Measurements from ENCODE around the gene ACAT2.
"Not testable (repeated sequence)": the region's sequence is repeated elsewhere in the genome, so short reads cannot be mapped to it uniquely, and the experiment has no call there.

ACAT2 gene

DNA sequence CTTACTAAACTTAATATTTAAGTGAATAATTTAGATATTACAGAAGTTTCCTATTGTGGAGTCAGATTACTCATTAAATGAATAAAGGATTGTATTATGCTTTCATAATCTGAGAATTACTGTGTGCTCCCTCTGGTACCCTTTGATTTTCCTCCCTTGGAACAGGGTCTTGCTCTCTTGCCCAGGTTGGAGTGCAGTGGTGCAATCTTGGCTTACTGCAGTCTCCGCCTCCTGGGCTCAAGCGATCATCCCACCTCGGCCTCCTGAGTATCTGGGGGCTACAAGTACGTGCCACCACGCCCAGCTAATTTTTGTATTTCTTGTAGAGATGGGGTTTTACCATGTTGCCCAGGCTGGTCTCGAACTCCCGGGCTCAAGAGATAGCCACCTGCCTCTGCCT is 24.9 kb upstream of the ACAT2 start:
- no peak overlapping the region for H3K27ac ChIP-seq
- no peak for TF ChIP-seq ZFX (IDR thresholded peaks at IDR 0.05)
- TF ChIP-seq, protein P1, sequence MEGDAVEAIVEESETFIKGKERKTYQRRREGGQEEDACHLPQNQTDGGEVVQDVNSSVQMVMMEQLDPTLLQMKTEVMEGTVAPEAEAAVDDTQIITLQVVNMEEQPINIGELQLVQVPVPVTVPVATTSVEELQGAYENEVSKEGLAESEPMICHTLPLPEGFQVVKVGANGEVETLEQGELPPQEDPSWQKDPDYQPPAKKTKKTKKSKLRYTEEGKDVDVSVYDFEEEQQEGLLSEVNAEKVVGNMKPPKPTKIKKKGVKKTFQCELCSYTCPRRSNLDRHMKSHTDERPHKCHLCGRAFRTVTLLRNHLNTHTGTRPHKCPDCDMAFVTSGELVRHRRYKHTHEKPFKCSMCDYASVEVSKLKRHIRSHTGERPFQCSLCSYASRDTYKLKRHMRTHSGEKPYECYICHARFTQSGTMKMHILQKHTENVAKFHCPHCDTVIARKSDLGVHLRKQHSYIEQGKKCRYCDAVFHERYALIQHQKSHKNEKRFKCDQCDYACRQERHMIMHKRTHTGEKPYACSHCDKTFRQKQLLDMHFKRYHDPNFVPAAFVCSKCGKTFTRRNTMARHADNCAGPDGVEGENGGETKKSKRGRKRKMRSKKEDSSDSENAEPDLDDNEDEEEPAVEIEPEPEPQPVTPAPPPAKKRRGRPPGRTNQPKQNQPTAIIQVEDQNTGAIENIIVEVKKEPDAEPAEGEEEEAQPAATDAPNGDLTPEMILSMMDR (conservative IDR thresholded peaks at IDR 0.05): no peak

DNA sequence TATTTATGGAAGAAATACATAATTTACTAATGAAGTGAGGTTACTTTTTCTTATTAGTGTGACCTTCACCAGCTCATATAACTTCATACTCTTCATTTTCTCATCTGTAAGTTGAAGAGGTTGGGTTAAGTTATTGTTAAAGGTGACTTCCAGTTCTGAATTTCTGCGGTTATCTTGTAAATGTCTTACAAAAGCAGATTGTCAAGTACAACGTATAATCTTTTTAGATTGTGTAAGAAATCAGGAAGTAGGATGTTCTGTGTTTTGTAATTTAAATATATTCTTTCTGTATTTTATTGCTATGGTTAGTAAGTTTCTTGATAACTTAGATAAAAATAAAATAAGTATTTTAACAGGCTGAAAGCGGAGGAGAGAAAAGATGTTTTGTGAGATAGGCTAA is 22.5 kb upstream of the ACAT2 start:
- no peak overlapping the region for H3K27ac ChIP-seq
- TF ChIP-seq, protein P1 (conservative IDR thresholded peaks at IDR 0.05): no peak
- TF ChIP-seq ZFX (IDR thresholded peaks at IDR 0.05): no peak

DNA sequence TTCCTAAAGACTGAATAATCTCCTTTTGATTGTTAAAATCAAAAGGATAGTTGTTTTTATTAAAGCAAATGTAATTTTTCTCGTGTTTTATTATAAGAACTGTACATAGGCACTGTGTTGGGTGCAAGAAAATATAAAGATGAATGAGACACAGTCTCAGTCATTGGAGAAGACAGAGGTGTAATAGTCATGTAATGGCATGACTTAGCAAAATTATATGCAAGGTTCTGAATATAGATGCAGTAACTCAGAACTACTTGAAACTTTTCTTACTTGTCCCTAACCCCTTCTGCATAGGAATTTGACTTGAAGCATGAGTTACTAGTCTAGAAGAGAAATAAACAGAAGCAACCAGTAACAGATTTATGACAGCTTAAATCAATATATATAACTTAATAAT is 19.7 kb upstream of the ACAT2 start:
- TF ChIP-seq, protein P1 (conservative IDR thresholded peaks at IDR 0.05): no peak
- TF ChIP-seq ZFX (IDR thresholded peaks at IDR 0.05): no peak
- H3K27ac ChIP-seq: no peak overlapping the region

DNA sequence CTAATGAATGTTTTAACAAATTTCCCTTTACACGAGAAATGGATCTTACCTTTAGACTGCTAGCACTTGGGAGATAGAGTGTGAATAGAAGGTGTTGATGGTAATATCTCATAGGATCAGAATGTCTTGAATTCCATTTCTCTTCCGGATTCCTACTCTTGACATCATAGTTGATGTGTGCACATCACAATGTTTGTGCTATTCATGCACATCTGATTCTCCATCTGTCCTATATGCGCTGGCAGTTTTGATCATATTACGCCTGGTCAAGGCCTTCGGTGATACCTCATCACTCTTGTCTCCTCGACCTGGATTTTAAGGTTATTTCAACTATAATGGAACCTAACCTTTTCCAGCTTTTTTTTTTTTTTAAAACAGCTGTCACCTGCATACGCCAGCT is 16.8 kb upstream of the ACAT2 start:
- TF ChIP-seq, protein P1 (conservative IDR thresholded peaks at IDR 0.05): no peak
- no peak for TF ChIP-seq ZFX (IDR thresholded peaks at IDR 0.05)
- no peak overlapping the region for H3K27ac ChIP-seq

DNA sequence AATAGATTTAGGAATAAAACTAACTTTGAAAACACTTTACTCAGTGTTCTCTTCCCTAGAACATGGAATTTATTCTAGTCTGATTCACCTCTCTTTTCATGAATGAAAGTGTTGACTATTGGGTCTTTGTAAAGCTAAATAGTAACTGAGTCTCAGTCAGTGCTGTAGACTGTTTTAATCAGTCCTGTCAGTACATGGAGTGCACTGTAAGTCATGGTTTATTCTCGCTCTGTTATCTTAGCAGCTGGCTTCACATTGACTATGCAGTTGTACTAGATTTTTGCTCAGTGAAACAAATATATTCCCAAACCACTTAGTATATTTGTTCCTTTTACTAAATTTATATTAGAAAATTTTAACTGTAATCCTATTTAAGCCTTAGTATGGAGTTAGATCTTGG is 15.1 kb upstream of the ACAT2 start:
- H3K27ac ChIP-seq: no peak overlapping the region
- no peak for TF ChIP-seq ZFX (IDR thresholded peaks at IDR 0.05)
- TF ChIP-seq, protein P1 (conservative IDR thresholded peaks at IDR 0.05): no peak

DNA sequence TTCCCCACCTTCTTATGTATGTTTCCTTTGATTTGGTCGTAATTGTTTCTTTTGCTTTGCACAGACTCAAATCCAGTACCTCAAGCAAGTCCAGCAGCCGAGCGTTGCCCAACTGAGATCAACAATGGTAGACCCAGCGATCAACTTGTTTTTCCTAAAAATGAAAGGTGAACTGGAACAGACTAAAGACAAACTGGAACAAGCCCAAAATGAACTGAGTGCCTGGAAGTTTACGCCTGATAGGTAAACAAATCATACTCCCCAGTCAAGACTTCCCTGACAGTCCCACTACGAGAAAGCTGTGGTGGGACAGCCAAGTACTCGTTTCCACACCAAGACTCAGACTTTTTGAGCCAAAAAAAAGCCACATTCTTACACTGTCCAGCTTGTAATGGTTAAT is 13.7 kb upstream of the ACAT2 start:
- H3K27ac ChIP-seq: not testable (repeated sequence)

DNA sequence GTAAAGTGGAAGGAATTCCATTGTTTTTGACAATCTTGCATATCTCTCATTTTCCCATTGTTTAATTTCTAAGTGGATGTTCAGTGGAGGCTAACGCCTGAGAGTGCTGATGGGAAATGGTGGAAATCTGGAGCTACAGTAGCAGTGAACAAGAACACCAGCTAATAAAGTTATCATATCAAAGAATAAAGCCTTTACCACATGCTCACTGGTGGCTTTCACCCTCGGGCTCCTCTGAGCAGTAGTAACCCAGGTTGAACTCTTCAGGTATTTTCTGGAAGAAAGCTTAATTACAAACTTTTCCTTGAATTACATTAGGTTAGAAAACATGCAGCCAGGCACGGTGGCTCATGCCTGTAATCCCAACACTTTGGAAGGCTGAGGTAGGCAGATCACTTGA is 10.4 kb upstream of the ACAT2 start:
- TF ChIP-seq, protein P1 (conservative IDR thresholded peaks at IDR 0.05): no peak
- no peak for TF ChIP-seq ZFX (IDR thresholded peaks at IDR 0.05)
- H3K27ac ChIP-seq: peak overlapping the region; percentile 76

DNA sequence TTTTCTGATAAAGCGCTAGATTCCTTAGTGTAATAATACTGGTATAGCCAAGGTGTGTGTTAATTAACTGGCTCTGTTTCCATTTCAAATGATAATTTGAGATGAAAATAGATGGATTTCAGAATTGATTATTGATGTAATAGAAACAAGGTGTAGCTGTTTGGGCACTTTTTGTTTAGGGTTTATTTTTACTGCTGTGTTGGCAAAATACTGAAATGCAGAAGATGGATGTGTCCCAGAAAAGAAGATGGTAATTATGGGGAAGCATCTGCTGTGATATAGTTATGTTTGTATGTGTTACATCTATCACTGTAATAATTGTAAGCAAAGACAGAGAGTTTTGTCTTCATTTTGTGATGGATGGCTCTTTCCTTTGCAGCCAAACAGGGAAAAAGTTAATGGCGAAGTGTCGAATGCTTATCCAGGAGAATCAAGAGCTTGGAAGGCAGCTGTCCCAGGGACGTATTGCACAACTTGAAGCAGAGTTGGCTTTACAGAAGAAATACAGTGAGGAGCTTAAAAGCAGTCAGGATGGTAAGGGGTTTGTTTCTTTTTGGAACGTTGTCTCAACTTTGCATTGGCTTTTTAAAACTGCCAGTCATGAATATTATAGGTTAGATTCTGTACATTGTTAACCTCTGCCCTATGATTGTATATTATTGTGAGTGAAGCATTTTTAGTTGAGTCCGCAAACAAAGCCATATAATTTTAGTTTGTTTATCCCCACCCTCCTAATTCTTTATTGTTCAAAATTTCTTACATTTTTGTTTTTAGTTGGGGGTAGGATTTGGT is 8.6 kb upstream of the ACAT2 start:
- no peak overlapping the region for H3K27ac ChIP-seq
- TF ChIP-seq, protein P1 (conservative IDR thresholded peaks at IDR 0.05): no peak
- no peak for TF ChIP-seq ZFX (IDR thresholded peaks at IDR 0.05)
